ENCODE data around the gene PTPRD.

Gene PTPRD

DNA sequence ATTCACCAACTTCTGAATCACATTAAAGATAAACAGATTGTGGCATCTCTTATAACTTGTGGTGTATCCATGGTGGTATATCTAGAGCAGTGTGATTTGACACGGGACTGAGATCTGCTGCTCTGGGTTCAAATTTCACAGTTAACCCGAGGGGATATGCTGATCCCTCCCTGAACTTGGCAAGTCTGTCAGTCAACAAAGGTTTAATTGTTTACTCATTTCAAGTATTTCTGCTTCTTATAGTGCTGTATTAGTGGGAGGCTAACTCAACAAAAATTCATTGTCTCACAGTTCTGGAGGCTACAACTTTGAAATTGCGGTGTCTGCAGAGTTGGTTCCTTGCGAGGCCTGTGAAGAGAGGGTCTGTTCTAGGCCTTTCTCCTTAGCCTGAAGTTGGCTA, 1175.2 kb downstream of the PTPRD start:
- TF ChIP-seq FOXP2 (optimal IDR thresholded peaks at IDR 0.05; ENCODE audit: borderline replicate concordance, extremely low read depth, extremely low read length, insufficient read depth) = no peak
- TF ChIP-seq POLR2AphosphoS5 (IDR thresholded peaks at IDR 0.05; ENCODE audit: low read depth, low read length) = no peak
- no peak for TF ChIP-seq TAF1 (IDR thresholded peaks at IDR 0.05; ENCODE audit: borderline replicate concordance, insufficient read depth, low read length)
- no peak for TF ChIP-seq SIN3A (IDR thresholded peaks at IDR 0.05; ENCODE audit: borderline replicate concordance, insufficient read depth, low read length)
- TF ChIP-seq, protein P1, sequence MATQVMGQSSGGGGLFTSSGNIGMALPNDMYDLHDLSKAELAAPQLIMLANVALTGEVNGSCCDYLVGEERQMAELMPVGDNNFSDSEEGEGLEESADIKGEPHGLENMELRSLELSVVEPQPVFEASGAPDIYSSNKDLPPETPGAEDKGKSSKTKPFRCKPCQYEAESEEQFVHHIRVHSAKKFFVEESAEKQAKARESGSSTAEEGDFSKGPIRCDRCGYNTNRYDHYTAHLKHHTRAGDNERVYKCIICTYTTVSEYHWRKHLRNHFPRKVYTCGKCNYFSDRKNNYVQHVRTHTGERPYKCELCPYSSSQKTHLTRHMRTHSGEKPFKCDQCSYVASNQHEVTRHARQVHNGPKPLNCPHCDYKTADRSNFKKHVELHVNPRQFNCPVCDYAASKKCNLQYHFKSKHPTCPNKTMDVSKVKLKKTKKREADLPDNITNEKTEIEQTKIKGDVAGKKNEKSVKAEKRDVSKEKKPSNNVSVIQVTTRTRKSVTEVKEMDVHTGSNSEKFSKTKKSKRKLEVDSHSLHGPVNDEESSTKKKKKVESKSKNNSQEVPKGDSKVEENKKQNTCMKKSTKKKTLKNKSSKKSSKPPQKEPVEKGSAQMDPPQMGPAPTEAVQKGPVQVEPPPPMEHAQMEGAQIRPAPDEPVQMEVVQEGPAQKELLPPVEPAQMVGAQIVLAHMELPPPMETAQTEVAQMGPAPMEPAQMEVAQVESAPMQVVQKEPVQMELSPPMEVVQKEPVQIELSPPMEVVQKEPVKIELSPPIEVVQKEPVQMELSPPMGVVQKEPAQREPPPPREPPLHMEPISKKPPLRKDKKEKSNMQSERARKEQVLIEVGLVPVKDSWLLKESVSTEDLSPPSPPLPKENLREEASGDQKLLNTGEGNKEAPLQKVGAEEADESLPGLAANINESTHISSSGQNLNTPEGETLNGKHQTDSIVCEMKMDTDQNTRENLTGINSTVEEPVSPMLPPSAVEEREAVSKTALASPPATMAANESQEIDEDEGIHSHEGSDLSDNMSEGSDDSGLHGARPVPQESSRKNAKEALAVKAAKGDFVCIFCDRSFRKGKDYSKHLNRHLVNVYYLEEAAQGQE (IDR thresholded peaks at IDR 0.05; ENCODE audit: insufficient read depth in 1 of 2, low read depth in 2 of 2, low read length in 2 of 2) = no peak

DNA sequence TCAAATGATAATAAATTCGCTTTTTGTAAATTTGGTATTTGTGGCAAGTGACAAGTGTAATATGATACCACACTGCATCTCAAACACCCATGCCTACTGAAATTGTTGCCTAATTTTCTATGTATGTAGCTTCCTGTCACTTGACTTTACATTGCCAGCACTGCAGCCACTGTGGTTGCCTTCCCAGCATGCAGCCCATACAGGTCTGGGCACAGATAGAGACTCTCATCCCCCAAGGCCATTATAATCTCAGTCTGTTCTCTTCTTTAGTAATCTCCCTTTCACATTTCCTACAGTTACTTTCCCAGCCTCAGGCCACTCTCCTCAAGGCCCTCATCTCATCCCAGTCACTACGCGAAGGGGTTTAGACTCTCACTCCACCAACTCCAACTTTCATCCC, 1200.6 kb downstream of the PTPRD start:
- TF ChIP-seq TAF1 (IDR thresholded peaks at IDR 0.05; ENCODE audit: borderline replicate concordance, insufficient read depth, low read length) = no peak
- no peak for TF ChIP-seq FOXP2 (optimal IDR thresholded peaks at IDR 0.05; ENCODE audit: borderline replicate concordance, extremely low read depth, extremely low read length, insufficient read depth)

DNA sequence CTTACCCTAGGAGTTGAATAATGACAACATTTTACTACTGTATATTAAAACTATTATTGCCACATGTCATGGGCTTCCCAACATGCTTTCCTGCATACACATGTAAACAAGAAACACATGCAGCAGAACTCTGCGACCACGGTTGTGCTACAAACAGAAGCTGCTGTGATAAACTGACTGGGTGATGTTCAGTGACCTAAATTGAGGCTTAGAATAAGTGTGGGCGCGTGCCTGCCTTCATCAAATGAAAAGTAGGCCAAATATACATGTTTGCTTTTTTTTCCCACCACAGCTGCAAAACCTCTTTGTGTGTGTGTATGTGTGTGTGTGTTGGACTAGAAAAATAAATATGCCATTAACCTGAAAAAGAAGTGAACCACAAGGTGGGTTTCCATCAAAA, 1202.1 kb downstream of the PTPRD start:
- TF ChIP-seq, protein P1 (IDR thresholded peaks at IDR 0.05; ENCODE audit: insufficient read depth in 1 of 2, low read depth in 2 of 2, low read length in 2 of 2) = no peak
- no peak for TF ChIP-seq POLR2AphosphoS5 (IDR thresholded peaks at IDR 0.05; ENCODE audit: low read depth, low read length)
- TF ChIP-seq TAF1 (IDR thresholded peaks at IDR 0.05; ENCODE audit: borderline replicate concordance, insufficient read depth, low read length) = no peak
- TF ChIP-seq FOXP2 (optimal IDR thresholded peaks at IDR 0.05; ENCODE audit: borderline replicate concordance, extremely low read depth, extremely low read length, insufficient read depth) = no peak
- TF ChIP-seq SIN3A (IDR thresholded peaks at IDR 0.05; ENCODE audit: borderline replicate concordance, insufficient read depth, low read length) = no peak

DNA sequence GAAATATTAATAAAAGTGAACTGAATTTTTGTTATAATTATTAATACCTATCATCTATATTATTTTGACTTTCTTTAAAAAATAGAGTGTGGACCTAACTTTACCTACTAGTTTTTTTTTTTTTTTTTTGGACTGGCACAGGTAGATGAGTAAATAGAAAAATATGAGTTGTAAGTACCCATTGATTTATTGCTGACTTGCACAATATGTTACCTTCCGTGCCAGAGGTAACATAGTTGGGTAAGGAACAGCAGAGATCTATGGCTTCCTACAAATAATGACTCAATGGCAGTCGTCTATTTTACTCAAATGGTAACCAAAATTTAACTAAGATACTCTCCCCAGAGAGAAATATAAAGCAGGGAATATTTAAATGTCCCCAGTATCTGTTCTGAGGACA, 1212.8 kb downstream of the PTPRD start:
- TF ChIP-seq FOXP2 (optimal IDR thresholded peaks at IDR 0.05; ENCODE audit: borderline replicate concordance, extremely low read depth, extremely low read length, insufficient read depth) (no peak), SIN3A (IDR thresholded peaks at IDR 0.05; ENCODE audit: borderline replicate concordance, insufficient read depth, low read length) (no peak), POLR2AphosphoS5 (IDR thresholded peaks at IDR 0.05; ENCODE audit: low read depth, low read length) (no peak), TAF1 (IDR thresholded peaks at IDR 0.05; ENCODE audit: borderline replicate concordance, insufficient read depth, low read length) (no peak)
- TF ChIP-seq, protein P1 (IDR thresholded peaks at IDR 0.05; ENCODE audit: insufficient read depth in 1 of 2, low read depth in 2 of 2, low read length in 2 of 2) = no peak

DNA sequence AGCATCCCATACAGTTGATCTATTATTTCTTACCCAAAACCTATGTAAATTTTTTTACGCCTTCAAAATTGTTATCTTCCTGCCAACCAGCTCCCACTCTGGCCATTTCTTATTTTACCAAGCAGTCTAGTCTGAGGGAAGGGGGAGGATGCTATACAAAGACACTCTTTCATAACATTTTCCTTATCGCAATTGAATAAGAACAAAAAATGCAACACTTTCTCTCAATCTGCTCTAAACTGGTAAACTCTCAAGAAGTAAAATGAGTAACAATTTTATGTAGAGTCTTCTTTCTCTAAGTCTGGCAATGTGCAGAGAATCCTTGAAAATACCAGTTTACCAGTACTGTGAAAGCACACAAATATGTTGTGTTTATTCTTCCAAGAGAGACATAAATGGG, 1216.3 kb downstream of the PTPRD start:
- TF ChIP-seq SIN3A (IDR thresholded peaks at IDR 0.05; ENCODE audit: borderline replicate concordance, insufficient read depth, low read length) = no peak
- TF ChIP-seq, protein P1 (IDR thresholded peaks at IDR 0.05; ENCODE audit: insufficient read depth in 1 of 2, low read depth in 2 of 2, low read length in 2 of 2) = no peak
- no peak for TF ChIP-seq POLR2AphosphoS5 (IDR thresholded peaks at IDR 0.05; ENCODE audit: low read depth, low read length)

Measured in PFSK-1 (cell line).